K562 (cell line): Measurements from ENCODE around the gene CTDSP1. TPM values are rescaled to one million over a fixed set of nuclear protein-coding genes. Genes with fewer than 3 reads are reported as not detected.
A peak's percentile ranks its signal among the peaks of the same experiment; 100 is the strongest.

ENCODE experiments used
- ATAC-seq: fragments of 200-7000 bp; cut with Tn5 transposase; 3 replicates; pipeline ENCODE4 v1.9.1; 2020; ENCODE audit warnings: moderate library complexity
- BruUV-seq: library from RNA; stranded (reverse); fragments of 400-500 nt; replicated peaks from 2 replicates; lab custom pipeline; 2021; lab: Mats Ljungman, UMichigan
- CTCF ChIA-PET: fragments of 300-600 bp; formaldehyde crosslinking; extraction: SDS; loops from one replicate; lab custom pipeline; 2021; ENCODE audit warnings: low intra/inter-chr PET ratio; lab: Yijun Ruan, JAX
- POLR2A ChIA-PET: fragments of 300-600, 350-650 bp; sonication (Branson Sonifier 250); formaldehyde crosslinking; extraction: SDS; loops from one replicate; lab custom pipeline; 2021; ENCODE audit warnings: antibody characterized with exemption, inconsistent platforms; lab: Yijun Ruan, JAX
- DNase-seq, 4 experiments: peaks; one replicate each; pipeline versions ENCODE4 v3.0.0 to v3.0.0-alpha.2; 2011 to 2018; ENCODE audit warnings: low spot score in 3 of 4, mixed read lengths in 3 of 4; ENCODE audit errors: extremely low read depth in 1 of 4
- FAIRE-seq: peaks from 2 replicates; lab custom pipeline; 2011; peaks lifted over from hg19 to GRCh38; lab: Jason Lieb, UNC
- H2AFZ ChIP-seq: 2 replicates; pipeline ENCODE4 v1.6.0; 2011; ENCODE audit warnings: low read depth, low read length, control low read depth, inconsistent platforms
- H3K27ac ChIP-seq: fragments of 200-600 bp; 3 replicates; pipeline ENCODE4 v1.8.0; 2011; ENCODE audit warnings: low read depth, mild to moderate bottlenecking, control low read depth, inconsistent platforms, low read length, moderate library complexity, mixed read lengths; ENCODE audit errors: extremely low read depth
- H3K27me3 ChIP-seq, 2 experiments: fragments of 300-600 bp in 1 of 2; 2 replicates in 1 of 2; 3 replicates in 1 of 2; pipeline versions ENCODE4 v1.6.0 to v1.8.0; 2011; ENCODE audit warnings: inconsistent platforms in 2 of 2, low read length in 2 of 2, mild to moderate bottlenecking in 1 of 2, mixed read lengths in 1 of 2, moderate library complexity in 1 of 2; ENCODE audit not compliant: control insufficient read depth in 2 of 2, insufficient read depth in 2 of 2
- H3K36me3 ChIP-seq: fragments of 300-600 bp; 3 replicates; pipeline ENCODE4 v1.8.0; 2011; ENCODE audit warnings: mild to moderate bottlenecking, low read length, inconsistent platforms; ENCODE audit not compliant: control insufficient read depth, insufficient read depth
- H3K4me1 ChIP-seq, 2 experiments: fragments of 200-600 bp in 1 of 2; replicated peaks in 1 of 2; 2 replicates in 1 of 2; 3 replicates in 1 of 2; pipeline versions ENCODE4 v1.5.1 to v1.8.0; 2011; ENCODE audit warnings: inconsistent platforms in 2 of 2, low read length in 2 of 2, mild to moderate bottlenecking in 1 of 2, mixed read lengths in 1 of 2, moderate library complexity in 1 of 2; ENCODE audit not compliant: control insufficient read depth in 2 of 2, insufficient read depth in 2 of 2
- H3K4me2 ChIP-seq: 2 replicates; pipeline ENCODE4 v1.6.1; 2011; ENCODE audit warnings: low read length, control low read depth, inconsistent platforms, mixed read lengths; ENCODE audit not compliant: insufficient read depth
- H3K4me3 ChIP-seq: fragments of 200-600 bp; sonication (generic), shearing (Covaris generic); 2 replicates; pipeline ENCODE4 v1.5.1; 2016; ENCODE audit warnings: control low read depth, inconsistent platforms
- H3K79me2 ChIP-seq: fragments of 200-600 bp; 3 replicates; pipeline ENCODE4 v1.8.0; 2011; ENCODE audit warnings: low read length, inconsistent platforms; ENCODE audit not compliant: control insufficient read depth, insufficient read depth
- H3K9ac ChIP-seq, 2 experiments: 2 replicates each; pipeline versions ENCODE4 v1.6.0 to v1.6.1; 2011; ENCODE audit warnings: low read depth in 2 of 2, low read length in 2 of 2, control low read depth in 1 of 2, inconsistent platforms in 1 of 2, mild to moderate bottlenecking in 1 of 2, mixed read lengths in 1 of 2; ENCODE audit not compliant: insufficient read depth in 1 of 2
- H3K9me1 ChIP-seq: one replicate; pipeline ENCODE4 v1.6.0; 2011; ENCODE audit warnings: inconsistent platforms, mild to moderate bottlenecking, low read length, moderate library complexity; ENCODE audit not compliant: control insufficient read depth, insufficient read depth
- H3K9me3 ChIP-seq: replicated peaks from 2 replicates; pipeline ENCODE4 v1.5.1; 2011; ENCODE audit warnings: low read depth, low read length, inconsistent platforms; ENCODE audit not compliant: control insufficient read depth, insufficient read depth
- H4K20me1 ChIP-seq: replicated peaks from 2 replicates; pipeline ENCODE4 v1.6.1; 2011; ENCODE audit warnings: low read length, inconsistent platforms, mixed read lengths; ENCODE audit not compliant: control insufficient read depth, insufficient read depth
- FOSL1 ChIP-seq: fragments of 200-800 bp; sonication (Bioruptor generic); conservative IDR thresholded peaks from 2 replicates; pipeline ENCODE4 v1.6.1; 2016; ENCODE audit warnings: missing genetic modification characterization, missing compliant biosample characterization
- MEF2D ChIP-seq: conservative IDR thresholded peaks from 2 replicates; pipeline ENCODE4 v1.6.1; 2016; ENCODE audit warnings: low read depth, missing genetic modification characterization, missing compliant biosample characterization
- POLR2G ChIP-seq: fragments of 200-400 bp; formaldehyde crosslinking; IDR thresholded peaks from 2 replicates; pipeline ENCODE4 v1.6.1; 2017; ENCODE audit warnings: low read depth, mild to moderate bottlenecking, antibody characterized with exemption, low read length, moderate library complexity
- PTTG1 ChIP-seq: fragments of 450-650 bp; IDR thresholded peaks from 2 replicates; pipeline ENCODE4 v1.6.1; 2016; ENCODE audit warnings: low read depth, mild to moderate bottlenecking, missing genetic modification characterization, missing compliant biosample characterization
- RBFOX2 ChIP-seq: fragments of 200-400 bp; formaldehyde crosslinking; IDR thresholded peaks from 2 replicates; pipeline ENCODE4 v1.6.1; 2017; ENCODE audit warnings: low read depth, mild to moderate bottlenecking, low read length, moderate library complexity
- ZNF121 ChIP-seq: sonication (generic); formaldehyde crosslinking; conservative IDR thresholded peaks from 2 replicates; pipeline ENCODE4 v1.8.0; 2022; ENCODE audit warnings: missing genetic modification reagents
- ZNF282 ChIP-seq: sonication (generic); formaldehyde crosslinking; IDR thresholded peaks from 2 replicates; pipeline ENCODE4 v1.8.1; 2023; ENCODE audit warnings: missing genetic modification reagents
- WGBS: fragments of 100-300 bp; shearing (Covaris generic); methylation state at CpG from one replicate; pipeline ENCODE4 v1.1.6; 2016; ENCODE audit warnings: low coverage, mixed read lengths; ENCODE audit not compliant: insufficient coverage; ENCODE audit errors: missing lambda C conversion rate; 5-methylcytosine and 5-hydroxymethylcytosine counted together
- in situ Hi-C: fragments of 300-500 bp; cut with MboI; formaldehyde crosslinking; loops from 4 replicates; pipeline ENCODE4 v1.15.0; 2018; ENCODE audit warnings: inconsistent platforms, mixed read lengths
- intact Hi-C: fragments of 100-400 bp; cut with micrococcal nuclease; formaldehyde crosslinking; loops from 2 replicates; pipeline ENCODE4 v1.14.2; 2022
- polyA plus RNA-seq, 8 experiments: library from polyadenylated mRNA; depleted of rRNA in 4 of 8; stranded (reverse) in 5 of 8; unstranded in 3 of 8; fragments of >200 nt; fragmentation: Nextera tagmentation in 2 of 8; fragmentation: Illumina TruSeq in 1 of 8; extraction: Ambion mirVana in 2 of 8; extraction: Trizol in 1 of 8; gene quantifications; 2 replicates each; pipeline versions ENCODE4 v1.2.1 to v1.2.3, GENCODE V29; 2011 to 2014; ENCODE audit warnings: inconsistent platforms in 1 of 8, missing spikeins in 1 of 8
- total RNA-seq, 7 experiments: library from RNA; depleted of rRNA in 6 of 7; stranded (reverse); fragments of >200 nt in 6 of 7; fragmentation: Illumina TruSeq in 2 of 7; extraction: Trizol in 2 of 7; gene quantifications; 2 replicates each; pipeline versions ENCODE4 v1.2.1 to v1.2.3, GENCODE V29; 2011 to 2021; ENCODE audit warnings: low replicate concordance in 1 of 7

The CTDSP1 gene
- total and polyA plus RNA-seq, 9 of the 15 experiments (the other 6 are each of a cell fraction or from before 2014, with no cell fraction given) = 2.4 to 74.8 (median 45.8) TPM

DNA sequence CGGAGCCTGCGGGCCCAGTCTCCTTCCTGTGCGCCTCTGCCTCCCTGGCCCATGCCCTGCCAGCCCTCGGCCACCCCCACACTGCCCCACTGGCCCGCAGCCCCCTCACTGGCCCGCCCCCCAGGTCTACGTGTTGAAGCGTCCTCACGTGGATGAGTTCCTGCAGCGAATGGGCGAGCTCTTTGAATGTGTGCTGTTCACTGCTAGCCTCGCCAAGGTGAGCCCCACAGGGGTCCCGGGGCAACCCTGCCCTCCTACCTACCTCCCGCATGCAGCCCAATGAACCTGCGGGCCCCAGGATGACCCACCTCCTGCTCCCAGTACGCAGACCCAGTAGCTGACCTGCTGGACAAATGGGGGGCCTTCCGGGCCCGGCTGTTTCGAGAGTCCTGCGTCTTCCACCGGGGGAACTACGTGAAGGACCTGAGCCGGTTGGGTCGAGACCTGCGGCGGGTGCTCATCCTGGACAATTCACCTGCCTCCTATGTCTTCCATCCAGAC is 3.3 kb downstream of the CTDSP1 start:
- H3K79me2 ChIP-seq = peaks cover 42% of the 10 kb centered on the region
- no peak overlapping the region for H2AFZ ChIP-seq
- CTCF ChIA-PET = no interaction called here

DNA sequence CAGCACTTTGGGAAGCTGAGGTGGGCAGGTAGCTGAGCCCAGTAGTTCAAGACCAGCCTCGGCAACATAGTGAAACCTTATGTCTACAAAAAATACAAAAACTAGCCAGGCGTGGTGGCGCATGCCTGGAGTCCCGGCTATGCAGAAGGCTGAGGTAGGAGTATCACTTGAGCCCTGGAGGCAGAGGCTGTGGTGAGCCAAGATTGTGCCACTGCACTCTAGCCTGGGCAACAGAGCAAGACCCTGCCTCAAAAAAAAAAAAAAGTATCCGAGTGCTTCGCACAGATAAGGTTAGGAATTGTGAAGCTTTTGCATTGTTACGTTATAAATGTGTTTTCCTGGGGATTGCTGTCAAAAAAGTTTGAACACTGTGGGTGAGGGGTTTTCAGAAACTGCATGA is 4.1 kb downstream of the CTDSP1 start:
- no TSS peak for BruUV-seq
- ATAC-seq (no peak), DNase-seq (no peak), FAIRE-seq (no peak)
- H4K20me1 ChIP-seq = no peaks in the 10 kb centered on the region
- no peak overlapping the region for H3K4me2 ChIP-seq
- H3K4me1 ChIP-seq = peaks cover 29 to 82% of the 10 kb centered on the region in 2 experiments; a peak in 4 of 5 replicates
- 83% methylated on average over 5 of the region's 7 CpGs for WGBS
- peaks cover 34% of the 10 kb centered on the region for H3K79me2 ChIP-seq
- ChIA-PET CTCF (no interaction called here), POLR2A (interaction anchor here (0.9 to 2.8 kb wide), 2 partner anchors 10 to 118 kb away, joined by 3 to 7 read pairs; no protein-coding TSS in a partner anchor)
- H2AFZ ChIP-seq = no peak overlapping the region
- no peaks in the 10 kb centered on the region for H3K9me3 ChIP-seq
- intact Hi-C loops = loop anchor here (10.0 kb wide), 1 partner anchor 241 kb away; no protein-coding TSS in a partner anchor
- H3K27me3 ChIP-seq = no peaks in the 10 kb centered on the region
- H3K27ac ChIP-seq = peak overlapping the region; percentile 33; the same call in 1 of the 3 replicates
- no peak overlapping the region; a peak in 1 of 4 replicates for H3K9ac ChIP-seq
- no peak overlapping the region for H3K4me3 ChIP-seq
- in situ Hi-C loops = no loop called here
- TF ChIP-seq MEF2D (no peak), ZNF121 (CRISPR knock-in tag) (peak; percentile 47), PTTG1 (tag) (no peak), ZNF282 (no peak)
- no peaks in the 10 kb centered on the region for H3K9me1 ChIP-seq
- H3K36me3 ChIP-seq = peaks cover 46% of the 10 kb centered on the region; the same call in 2 of the 3 replicates

More for the DNA sequence above, 3.3 kb downstream of the CTDSP1 start:
- Histone ChIP-seq H3K9me1 (no peaks in the 10 kb centered on the region), H3K4me1 (peaks cover 25 to 85% of the 10 kb centered on the region in 2 experiments; a peak in 4 of 5 replicates), H3K4me2 (no peak overlapping the region), H3K27me3 (no peaks in the 10 kb centered on the region), H3K9me3 (no peaks in the 10 kb centered on the region), H3K27ac (no peak overlapping the region), H3K9ac (peak overlapping the region in 1 of 2 experiments; percentile 40; a peak in 2 of 4 replicates), H3K36me3 (peaks cover 46% of the 10 kb centered on the region; the same call in 2 of the 3 replicates), H3K4me3 (no peak overlapping the region), H4K20me1 (no peaks in the 10 kb centered on the region)
- in situ Hi-C loops = no loop called here
- ATAC-seq (no peak), DNase-seq (no peak), FAIRE-seq (no peak)
- TF ChIP-seq POLR2G (peak; percentile 45; the same call in 1 of the 2 replicates), FOSL1 (no peak), RBFOX2 (0 out of 2 replicates have a peak, but pooled peaks have one; percentile 53)
- no TSS peak for BruUV-seq
- intact Hi-C loops = loop anchor here (10.0 kb wide), 1 partner anchor 242 kb away; no protein-coding TSS in a partner anchor
- 88% methylated on average over 6 of the region's 26 CpGs for WGBS
- POLR2A ChIA-PET = interaction anchor here (0.9 to 2.8 kb wide), 2 partner anchors 9 to 117 kb away, joined by 3 to 7 read pairs; no protein-coding TSS in a partner anchor
